ENCODE data around the gene RAB33A.

Gene RAB33A

GRCh38 chrX:130171446-130172126 is at the start of gene RAB33A:
Gene RAB33A (plus strand): TSS chrX:130171962. CDS start chrX:130172063, 101 bp downstream.
- DNase-seq = no peak

- no peak for DNase-seq
These were observed 47.2 kb upstream of the RAB33A start for GRCh38 chrX:130124577-130124976.

GRCh38 chrX:130125091-130125874 is 46.5 kb upstream of the RAB33A start:
- no peak for DNase-seq

GRCh38 chrX:130130990-130131389 is 40.8 kb upstream of the RAB33A start:
- DNase-seq = no peak

GRCh38 chrX:130136496-130136895 is 35.3 kb upstream of the RAB33A start:
- no peak for DNase-seq

- DNase-seq = no peak
These were observed 34.8 kb upstream of the RAB33A start for GRCh38 chrX:130136961-130137360.

- DNase-seq = no peak
These were observed 32.1 kb upstream of the RAB33A start for GRCh38 chrX:130139474-130140201.

- DNase-seq = no peak
These were observed 27.3 kb upstream of the RAB33A start for GRCh38 chrX:130144509-130144908.

- DNase-seq = no peak
These were observed 26.6 kb upstream of the RAB33A start for GRCh38 chrX:130145123-130145522.

- DNase-seq = no peak
These were observed 24.1 kb upstream of the RAB33A start for GRCh38 chrX:130147631-130148030.

GRCh38 chrX:130155564-130155963 is 16.2 kb upstream of the RAB33A start:
- DNase-seq = no peak

GRCh38 chrX:130158311-130158710 is 13.5 kb upstream of the RAB33A start:
- no peak for DNase-seq

GRCh38 chrX:130159776-130160175 is 12.0 kb upstream of the RAB33A start:
- DNase-seq = no peak

GRCh38 chrX:130162094-130162735 is 9.5 kb upstream of the RAB33A start:
- no peak for DNase-seq

- DNase-seq = no peak
These were observed 8.4 kb upstream of the RAB33A start for GRCh38 chrX:130163398-130163797.

GRCh38 chrX:130165181-130165702 is 6.5 kb upstream of the RAB33A start:
- no peak for DNase-seq

GRCh38 chrX:130165703-130166502 is 5.9 kb upstream of the RAB33A start, which contains the start of gene AIFM1:
Gene AIFM1 (minus strand): TSS chrX:130165841. CDS start chrX:130165656, 185 bp downstream.
- DNase-seq = peak; percentile 83

GRCh38 chrX:130166503-130166777 is 5.3 kb upstream of the RAB33A start:
- no peak for DNase-seq

GRCh38 chrX:130167040-130167439 is 4.7 kb upstream of the RAB33A start:
- DNase-seq = no peak

- DNase-seq = peak; percentile 56
These were observed 863 bp upstream of the RAB33A start for GRCh38 chrX:130170752-130171445.

- DNase-seq = no peak
These were observed 524 bp downstream of the RAB33A start for GRCh38 chrX:130172127-130172845.
